GM12892 (cell line): ENCODE measurements around the gene FBXO10.
"Not testable (repeated sequence)": the region's sequence is repeated elsewhere in the genome, so short reads cannot be mapped to it uniquely, and the experiment has no call there.

Experiments used
- POLR2A ChIP-seq: IDR thresholded peaks from 2 replicates; pipeline ENCODE4 v1.6.1; 2011; ENCODE audit warnings: low read depth, low read length, control low read depth
- POLR2AphosphoS5 ChIP-seq: IDR thresholded peaks from 2 replicates; pipeline ENCODE4 v1.6.1; 2011; ENCODE audit warnings: low read depth, low read length, control low read depth
- TAF1 ChIP-seq: IDR thresholded peaks from 2 replicates; pipeline ENCODE4 v1.6.1; 2011; ENCODE audit warnings: low read depth, mild to moderate bottlenecking, control low read depth, low read length, borderline replicate concordance

DNA sequence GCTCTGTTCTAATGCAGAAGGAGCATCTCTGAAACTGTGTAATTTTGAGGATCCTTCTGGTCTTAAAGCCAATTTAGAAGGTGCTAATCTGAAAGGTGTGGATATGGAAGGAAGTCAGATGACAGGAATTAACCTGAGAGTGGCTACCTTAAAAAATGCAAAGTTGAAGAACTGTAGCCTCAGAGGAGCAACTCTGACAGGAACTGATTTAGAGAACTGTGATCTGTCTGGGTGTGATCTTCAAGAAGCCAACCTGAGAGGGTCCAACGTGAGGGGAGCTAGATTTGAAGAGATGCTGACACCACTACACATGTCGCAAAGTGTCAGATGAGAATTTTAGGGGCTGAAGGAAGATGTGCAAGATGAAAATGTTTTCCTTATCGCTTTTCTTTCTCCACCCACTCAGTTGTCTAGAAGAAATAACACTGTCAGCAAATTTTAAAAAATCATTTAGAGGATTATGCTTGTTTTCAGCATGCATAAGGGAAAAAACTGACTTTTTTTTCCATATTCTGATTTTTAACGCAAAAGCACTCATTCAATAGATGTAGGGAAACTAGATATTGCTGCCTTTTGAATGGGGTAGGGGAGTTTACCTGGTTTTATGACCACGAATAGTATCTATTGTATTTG is 98.1 kb downstream of the FBXO10 start:
- TF ChIP-seq POLR2AphosphoS5, POLR2A, TAF1: not testable (repeated sequence)
